GM12891 (cell line): Measurements from ENCODE around the gene LRP6.

Source experiments
- POLR2A ChIP-seq: IDR thresholded peaks from 2 replicates; pipeline ENCODE4 v1.6.1; 2011; ENCODE audit warnings: low read depth, low read length, control low read depth
- POLR2AphosphoS5 ChIP-seq: IDR thresholded peaks from 2 replicates; pipeline ENCODE4 v1.6.1; 2011; ENCODE audit warnings: low read depth, low read length, control low read depth

DNA sequence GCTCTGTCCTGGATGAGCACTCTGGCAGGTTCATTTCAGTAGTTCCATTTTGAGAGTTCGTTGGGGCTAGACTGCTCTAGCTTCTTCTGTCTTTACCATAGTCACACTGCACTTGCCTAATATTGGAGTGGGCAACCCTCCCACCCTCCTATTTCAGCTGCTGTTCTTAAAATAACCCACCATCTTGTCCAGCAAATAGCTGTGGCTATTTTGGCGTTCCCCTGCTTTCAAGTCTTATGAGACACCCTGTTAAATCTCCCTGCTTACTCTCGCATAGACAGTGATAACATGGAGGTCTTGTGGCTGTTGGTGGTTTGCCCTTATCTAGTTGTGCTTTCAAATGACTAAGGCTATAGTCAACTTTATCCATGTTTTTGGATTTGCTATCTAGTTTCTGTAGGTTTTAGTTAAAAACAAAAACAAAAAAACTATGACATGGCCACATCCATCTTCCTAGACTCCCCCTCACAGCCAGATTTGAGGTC, 65.5 kb downstream of the LRP6 start:
- TF ChIP-seq POLR2A (no peak), POLR2AphosphoS5 (no peak)
